Myocyte (in vitro differentiated cells): Measurements from ENCODE around the gene UBE2D3. TPM values are rescaled to one million over a fixed set of nuclear protein-coding genes. Genes with fewer than 3 reads are reported as not detected.
A peak's percentile ranks its signal among the peaks of the same experiment; 100 is the strongest.

Experiments
- DNase-seq: peaks from one replicate; pipeline ENCODE4 v3.0.0-alpha.2; 2012; ENCODE audit warnings: low read depth
- total RNA-seq: library from RNA; depleted of rRNA; stranded (reverse); fragments of >200 nt; gene quantifications from 2 replicates; pipeline ENCODE4 v1.2.3, GENCODE V29; 2014

UBE2D3 gene
- total RNA-seq, 1 donor from 2014 or later: 572 TPM

DNA sequence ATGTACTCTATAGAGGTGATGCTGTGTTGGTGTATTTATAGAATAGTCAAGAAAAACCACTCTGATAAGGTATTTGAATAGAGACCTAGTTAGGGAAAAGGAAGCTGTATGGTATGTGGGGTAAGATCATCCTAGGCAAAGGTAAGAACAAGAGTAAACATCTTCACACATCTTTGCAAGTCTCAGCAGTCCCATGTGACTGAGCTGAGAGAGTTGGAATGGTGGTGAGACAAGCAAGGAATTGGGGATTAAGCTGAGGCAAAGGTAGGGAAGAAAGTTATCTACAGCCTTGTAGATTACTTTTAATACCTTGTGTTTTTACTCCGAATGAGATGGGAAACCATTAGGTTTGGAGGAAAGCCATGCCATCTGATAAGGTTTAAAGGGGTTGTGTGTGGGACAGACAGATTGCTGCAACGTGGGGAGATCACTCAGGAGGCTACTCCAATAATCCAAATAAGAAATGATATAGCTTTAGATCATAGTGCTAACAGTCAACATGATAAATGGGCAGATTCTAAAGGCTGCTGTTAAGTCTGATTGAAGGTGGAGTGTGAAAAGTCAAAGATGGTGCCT is 34.9 kb downstream of the UBE2D3 start:
- DNase-seq: no peak

DNA sequence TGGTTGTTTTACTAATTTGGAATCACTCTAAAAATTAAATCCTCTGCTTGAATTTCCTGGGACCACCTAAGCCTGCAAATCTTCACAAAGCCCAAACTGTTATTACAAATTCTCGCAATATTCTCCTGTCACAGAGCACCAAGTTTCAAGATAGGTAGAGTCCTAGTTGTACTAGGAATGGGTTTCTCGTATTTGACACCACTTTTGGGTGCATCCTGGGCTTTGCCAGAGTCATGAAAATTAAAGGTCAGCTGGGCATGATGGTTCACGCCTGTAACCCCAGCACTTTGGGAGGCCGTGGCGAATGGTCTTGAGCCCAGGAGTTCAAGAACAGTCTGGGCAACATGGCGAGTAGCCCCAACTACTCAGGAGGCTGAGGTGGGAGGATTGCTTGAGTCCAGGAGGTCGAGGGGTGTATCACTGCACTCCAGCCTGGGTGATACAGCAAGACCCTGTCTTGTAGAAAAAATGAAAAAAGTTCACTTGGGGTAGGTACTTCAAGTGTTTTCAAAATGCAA is 36.0 kb downstream of the UBE2D3 start:
- DNase-seq: no peak

DNA sequence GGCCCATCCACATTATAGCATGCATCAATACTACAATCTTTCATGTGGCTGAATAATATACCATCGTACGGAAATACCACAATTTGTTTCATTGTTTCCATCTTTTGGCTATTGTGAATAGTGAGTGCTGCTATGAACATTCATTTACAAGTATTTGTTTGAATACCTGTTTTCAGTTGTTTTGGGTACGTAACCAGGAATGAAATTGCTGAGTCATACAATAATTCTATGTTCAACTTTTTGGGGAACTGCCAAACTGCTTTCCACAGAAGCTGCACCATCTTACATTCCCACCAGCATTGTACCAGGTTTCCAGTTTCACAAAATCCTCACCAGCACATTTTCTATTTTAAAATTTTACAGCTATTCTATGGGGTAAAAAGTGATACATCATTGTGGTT is 38.0 kb downstream of the UBE2D3 start:
- peak; percentile 76 for DNase-seq

DNA sequence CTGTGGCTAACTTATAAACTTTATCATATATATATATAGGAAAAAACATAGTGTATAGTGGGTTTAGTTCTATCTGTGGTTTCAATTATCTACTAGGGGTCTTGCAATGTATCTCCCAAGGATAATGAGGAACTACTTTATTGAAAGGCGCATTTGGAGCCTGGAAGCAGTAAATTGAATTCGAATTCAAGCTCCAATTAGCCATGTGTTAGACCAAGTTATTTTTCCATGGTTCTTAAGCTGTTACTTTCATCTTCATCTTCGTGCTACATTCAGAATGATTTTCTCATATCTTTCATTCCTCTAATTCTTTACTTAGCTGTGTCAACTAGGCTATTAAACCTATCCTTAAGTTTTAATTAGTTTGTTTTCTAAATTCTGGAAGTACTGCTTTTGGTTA is 39.4 kb downstream of the UBE2D3 start:
- DNase-seq: no peak

DNA sequence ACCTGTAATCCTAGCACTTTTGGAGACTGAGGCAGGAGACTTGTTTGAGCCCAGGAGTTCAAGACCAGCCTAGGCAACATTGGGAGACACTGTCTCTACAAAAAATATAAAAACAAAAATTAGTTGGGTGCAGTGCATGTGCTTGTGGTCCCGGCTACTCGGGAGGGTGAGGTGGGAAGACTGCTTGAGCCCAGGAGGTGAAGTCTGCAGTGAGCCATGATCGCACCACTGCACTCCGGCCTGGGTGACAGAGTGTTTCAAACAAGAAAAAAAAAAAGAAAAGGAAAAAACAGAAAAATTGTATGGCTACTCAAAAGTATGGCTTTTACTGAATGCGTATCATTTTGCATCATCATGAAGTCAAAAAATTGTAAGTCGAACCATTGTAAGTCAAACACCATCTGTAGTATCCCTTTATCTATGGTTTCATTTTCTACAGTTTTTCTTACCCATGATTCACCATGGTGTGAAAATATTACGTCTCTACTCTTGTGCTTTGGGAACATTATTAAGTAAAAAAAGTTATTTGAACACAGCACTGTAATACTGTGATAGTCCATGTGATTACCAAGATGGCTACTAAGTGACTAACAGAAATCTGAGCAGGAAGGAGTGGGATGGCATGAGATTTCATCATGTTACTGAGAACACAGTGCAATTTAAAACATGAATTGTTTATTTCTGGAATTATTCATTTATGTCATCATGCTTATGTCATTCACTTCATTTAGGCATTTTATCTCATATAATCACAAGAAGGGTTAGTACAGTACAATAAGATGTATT is 40.1 kb downstream of the UBE2D3 start:
- peak; percentile 22 for DNase-seq

DNA sequence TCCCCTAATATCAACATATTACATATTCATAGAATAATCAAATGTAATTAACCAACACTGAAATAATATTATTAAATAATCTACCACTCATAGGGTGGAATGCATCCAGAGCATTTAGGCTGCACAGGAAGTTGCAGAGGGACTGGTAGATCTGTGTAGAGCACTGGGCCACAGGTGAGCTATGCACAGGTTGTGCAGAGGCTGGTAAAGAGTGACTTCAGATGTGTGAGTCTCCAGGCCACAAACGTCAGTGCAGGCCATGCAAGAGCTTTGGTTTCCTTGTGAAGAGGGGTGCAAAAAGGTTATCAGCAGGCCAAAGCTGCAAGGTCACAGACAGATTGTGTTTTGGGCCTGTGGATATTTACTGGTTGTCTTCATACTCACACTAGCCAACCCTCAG is 41.1 kb downstream of the UBE2D3 start:
- DNase-seq: no peak

DNA sequence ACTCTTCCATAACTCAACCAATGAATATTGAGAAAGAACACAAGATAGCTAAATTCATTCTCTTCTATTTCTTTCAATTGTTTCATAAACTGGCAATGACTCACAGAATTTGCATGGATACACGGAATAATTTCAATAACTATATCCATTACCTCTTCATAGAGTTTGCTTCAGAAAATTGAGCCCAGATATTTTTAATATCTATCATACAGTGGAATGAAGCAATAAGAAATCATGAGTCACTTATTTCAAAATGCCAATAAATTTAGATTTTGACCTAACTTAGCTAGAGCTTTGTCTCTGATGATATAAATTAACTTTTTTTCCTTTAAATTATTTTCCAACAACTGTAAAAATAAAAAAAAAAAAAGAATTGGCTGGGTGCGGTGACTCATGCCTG is 44.3 kb downstream of the UBE2D3 start:
- DNase-seq: no peak

DNA sequence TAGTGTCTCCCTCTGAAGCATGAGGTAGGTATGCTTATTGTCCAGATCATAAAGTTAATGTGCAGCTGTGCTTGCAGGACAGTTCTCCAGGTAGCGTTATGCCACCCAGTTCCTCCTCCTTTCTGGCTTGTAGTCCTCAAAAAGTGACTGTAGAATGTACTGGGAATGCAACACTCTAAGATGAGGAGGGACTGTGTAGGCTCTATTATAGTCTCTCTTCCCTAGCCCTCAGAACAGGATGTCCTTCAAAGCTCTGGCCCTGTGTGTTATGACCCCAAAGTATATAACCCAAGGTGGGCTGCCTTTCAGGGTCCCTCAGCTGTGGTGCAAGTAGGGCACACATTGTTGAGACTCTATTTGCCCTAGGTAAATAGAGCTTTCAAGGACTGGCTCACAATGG is 45.8 kb downstream of the UBE2D3 start:
- DNase-seq: no peak

DNA sequence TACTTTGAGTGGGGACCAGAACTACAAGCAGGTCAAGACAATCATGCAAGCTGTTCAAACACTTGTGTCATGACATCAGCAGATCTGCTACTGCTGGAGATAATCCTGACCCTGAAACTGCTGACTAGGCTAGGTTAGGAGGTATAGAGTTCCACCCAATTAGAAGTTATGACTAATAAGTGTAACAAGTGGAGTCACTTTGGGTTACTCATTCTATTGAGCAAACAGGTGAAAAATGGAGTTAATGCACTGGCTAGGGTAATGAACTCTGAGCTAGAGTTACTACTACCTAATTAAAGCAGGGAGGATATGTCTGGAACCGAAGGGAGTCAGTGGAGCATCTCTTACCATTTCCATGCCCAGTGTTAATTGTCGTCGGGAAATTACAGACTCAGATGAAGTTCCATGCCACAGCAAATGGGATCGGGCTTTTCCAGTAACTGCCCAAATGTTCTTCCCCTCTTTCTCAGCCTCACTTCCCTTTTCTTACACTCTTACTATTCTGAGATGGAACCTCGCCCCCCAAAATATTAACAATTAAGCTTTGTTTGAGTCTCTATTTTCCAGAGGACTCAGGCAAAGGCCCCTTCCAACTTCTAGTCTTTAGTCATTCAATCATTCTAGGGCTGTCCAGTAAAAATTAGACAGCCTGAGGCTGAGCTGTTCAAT is 46.7 kb downstream of the UBE2D3 start:
- DNase-seq: peak; percentile 28

DNA sequence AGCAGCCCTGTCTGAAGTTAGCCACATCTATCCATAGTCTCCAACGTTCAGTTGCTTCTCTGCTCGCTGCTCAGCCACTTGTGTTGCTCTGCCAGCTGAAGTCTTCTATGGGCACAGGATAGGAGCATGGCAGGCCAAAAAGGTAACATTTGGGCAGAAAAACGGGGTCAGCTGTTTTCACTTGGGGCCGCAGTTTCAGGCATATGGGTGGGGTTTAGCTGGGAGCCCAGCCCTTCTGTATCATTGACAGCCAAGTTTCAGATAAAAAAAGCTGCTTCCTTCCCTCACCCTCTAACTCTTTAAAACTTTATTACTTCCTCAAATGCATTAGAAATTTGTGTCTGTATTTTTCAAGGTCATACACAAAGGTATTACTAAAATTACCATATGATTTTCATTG is 48.1 kb downstream of the UBE2D3 start:
- no peak for DNase-seq

DNA sequence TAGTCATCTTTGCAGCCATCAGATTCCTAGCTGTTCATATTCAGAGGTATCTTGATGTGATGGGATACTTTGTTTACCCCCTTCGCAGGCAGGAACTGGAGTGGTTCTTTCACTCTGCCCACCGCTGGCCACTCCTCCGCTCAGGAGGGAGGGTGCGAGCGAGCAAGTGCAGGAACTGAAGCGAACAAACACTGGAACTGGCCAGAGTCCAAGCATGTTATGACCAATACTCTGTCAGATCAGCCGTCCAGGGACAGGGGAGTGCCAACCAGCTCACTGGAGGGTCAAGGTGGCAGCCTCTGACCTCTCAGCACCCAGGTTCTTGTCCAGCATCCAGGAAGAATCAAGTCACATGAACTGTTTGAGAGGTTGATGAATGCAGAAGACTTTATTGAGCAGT is 48.6 kb downstream of the UBE2D3 start:
- no peak for DNase-seq

DNA sequence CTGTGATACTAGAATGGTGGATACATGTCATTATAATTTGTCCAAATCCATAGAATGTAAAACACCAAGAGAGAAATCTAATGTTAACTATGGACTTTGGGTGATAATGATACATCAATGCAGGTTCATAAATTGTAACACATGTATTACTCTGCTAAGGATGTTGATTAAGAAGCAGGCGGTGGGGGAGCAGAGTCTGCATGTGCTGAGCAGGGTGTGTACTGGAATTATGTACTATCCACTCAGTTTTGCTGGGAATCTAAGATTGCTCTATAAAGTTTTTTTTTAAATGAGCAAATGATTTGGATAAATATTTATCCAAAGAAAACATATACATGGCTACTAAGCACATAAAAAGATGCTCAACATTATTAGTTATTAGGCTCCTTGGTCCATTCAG is 51.5 kb downstream of the UBE2D3 start:
- no peak for DNase-seq

DNA sequence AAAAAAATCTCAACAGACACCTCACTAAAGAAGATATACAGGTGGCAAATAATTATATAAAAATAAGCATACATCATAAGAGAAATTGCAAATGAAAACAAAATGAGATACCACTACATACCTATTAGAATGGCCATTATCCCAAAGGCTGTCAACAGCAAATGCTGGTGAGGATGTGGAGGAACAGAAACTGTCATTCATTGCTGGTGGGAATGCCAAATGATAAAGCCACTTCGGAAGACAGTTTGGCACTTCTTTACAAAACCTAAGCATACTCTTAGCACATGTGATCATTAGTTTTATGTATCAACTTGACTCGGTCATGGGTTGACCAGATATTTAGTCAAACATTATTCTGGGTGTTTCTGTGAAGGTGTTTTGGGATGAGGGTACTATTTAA is 53.1 kb downstream of the UBE2D3 start:
- no peak for DNase-seq

DNA sequence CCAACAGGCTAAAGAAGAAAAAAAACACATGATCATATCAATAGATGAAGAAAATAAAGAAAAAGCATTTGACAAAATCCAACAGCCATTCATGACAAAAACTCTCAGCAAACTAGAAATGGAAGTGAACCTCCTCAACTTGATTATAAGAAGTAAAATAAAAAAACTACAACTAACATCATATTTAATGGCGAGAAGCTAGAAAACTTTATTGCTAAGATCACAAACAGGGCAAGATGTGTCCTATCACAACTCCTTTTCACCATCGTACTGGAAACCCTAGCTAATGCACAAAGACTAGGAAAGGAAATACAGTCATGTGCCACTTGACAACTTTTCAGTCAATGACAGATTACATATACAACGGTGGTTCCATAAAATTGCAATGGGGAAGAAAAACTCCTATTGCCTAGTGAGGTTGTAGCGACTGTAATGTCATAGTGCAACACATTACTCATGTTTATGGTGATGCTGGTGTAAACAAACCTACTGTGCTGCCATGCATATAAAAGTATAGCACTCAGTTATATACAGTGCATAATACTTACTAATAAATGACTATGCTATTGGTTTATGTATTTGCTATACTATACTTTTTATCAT is 54.5 kb downstream of the UBE2D3 start:
- DNase-seq: no peak

DNA sequence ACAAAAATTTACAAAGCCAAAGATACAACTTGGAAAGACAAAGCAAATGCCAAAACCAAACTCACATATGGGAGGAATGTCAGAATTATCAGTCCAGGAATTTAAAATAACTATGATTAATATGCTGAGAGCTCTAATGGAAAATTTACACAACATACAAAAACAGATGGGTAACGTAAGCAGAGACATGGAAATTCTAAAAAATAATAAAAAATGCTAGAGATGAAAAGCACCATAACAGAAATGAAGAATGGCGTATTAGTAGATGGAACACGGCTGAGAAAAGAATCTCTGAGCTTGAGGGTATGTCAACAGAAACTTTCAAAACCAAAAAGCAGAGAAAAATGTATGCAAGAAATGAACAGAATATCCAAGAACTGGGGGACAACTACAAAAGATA is 62.5 kb downstream of the UBE2D3 start:
- no peak for DNase-seq

DNA sequence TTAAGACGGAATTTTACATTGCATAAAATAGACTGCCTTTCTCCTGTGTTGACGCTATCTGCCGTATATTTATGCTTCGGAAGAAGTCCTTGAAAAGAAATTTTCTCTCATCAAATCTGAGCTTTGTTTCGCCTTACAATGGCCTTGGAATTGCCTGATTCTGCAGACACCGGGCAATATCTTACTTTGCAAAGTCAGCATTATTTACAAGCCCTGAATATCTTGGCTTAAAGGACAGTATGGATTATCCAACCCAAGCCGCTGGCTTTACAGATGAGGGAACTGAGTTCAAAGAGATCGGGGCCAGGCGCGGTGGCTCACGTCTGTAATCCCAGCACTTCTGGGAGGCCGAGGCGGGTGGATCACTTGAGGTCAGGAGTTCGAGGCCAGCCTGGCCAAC is 65.4 kb downstream of the UBE2D3 start:
- no peak for DNase-seq

DNA sequence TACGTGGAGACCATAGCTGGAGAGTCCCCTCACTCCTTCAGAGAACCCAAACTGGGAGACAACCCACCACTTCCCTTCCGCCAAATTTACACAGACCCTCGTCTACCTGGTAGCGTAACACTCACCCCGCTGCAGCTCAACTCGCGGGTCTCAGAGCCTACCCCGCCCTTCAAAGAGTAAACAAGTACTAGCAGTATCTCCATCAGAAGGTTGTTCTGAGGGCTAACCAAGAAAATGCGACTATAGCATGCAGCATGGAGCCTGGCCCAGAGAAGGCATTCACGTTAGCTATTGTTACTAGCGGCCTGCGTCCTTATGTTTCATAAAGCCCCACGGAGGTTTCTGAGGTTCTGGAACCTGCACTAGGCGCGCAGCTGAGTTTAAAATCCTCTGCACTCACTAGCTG is 66.1 kb downstream of the UBE2D3 start:
- DNase-seq: no peak

DNA sequence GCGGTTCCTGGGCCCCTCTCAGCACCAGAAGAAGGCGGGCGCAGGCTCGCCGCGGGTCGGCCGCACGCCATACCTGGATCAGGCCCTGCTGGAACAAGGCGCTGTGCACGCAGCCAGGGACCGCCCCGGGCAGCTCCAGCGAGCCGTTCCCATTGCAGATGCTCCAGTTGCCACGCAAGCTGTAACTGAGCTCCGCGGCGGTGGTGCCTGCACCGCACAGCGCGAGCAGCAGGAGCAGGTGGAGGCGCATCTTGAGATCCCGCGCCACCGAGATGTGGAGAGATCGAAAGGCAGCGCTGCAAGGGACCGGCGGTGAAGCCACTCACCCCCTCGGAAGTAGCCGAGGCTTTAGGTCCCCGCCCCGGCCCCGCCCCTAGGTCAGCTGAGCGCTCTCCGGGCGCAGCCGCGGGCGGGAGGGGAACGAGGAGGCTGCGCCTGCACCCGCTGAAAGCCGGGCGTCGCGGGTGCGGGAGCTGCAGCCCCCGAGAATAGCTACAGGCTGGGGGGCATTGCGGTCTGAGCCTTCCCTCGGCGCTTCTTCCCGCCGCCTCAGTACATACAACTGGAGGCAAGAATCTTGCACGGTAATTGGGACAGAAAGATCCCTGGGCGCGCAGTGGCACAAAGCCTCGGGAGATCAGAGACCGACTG is 66.6 kb downstream of the UBE2D3 start, which contains the start of gene MANBA:
TSS of gene MANBA (minus strand) at position 324 of the 651 bp plus-strand sequence. CDS start at position 250, 74 bp downstream.
- peak; percentile 88 for DNase-seq

DNA sequence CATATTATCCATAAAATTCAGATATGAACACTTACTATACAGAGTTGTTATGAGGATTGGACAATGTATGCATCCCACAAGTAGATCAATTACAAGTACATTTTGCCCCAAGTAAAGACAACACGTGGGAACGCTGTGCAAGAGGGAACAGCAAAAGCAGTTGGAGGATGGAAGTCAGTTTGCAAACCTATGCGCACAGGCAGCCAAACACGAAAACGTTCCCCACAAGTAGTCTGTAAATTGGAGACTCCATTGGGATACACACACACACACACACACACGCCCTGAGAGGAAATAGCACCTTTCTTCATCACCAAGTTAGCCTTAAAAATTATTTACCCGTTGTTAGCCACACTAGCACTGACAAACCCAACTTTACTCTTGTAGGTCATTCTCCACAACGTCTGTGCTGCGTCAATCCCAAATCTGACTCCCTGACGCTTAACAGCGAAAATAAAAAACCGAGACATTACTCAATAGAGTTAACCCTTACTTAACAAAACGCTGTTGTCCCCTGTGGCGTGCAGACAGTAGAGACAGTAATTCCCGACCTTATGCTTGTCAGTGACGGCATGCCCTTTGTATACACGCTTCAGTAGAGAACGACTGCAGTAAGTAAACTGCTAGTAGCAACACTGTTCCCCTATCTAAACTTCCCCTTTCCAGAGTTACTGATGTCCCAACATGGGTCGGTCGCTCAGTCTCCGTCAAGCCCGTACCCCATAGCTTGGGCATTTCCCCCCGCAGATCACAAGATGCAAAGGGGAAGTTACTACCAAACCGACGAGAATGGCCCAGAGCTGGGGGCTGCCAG is 67.3 kb downstream of the UBE2D3 start:
- DNase-seq: peak; percentile 57
